Measurements from ENCODE around the gene ST8SIA5.

Gene ST8SIA5

DNA sequence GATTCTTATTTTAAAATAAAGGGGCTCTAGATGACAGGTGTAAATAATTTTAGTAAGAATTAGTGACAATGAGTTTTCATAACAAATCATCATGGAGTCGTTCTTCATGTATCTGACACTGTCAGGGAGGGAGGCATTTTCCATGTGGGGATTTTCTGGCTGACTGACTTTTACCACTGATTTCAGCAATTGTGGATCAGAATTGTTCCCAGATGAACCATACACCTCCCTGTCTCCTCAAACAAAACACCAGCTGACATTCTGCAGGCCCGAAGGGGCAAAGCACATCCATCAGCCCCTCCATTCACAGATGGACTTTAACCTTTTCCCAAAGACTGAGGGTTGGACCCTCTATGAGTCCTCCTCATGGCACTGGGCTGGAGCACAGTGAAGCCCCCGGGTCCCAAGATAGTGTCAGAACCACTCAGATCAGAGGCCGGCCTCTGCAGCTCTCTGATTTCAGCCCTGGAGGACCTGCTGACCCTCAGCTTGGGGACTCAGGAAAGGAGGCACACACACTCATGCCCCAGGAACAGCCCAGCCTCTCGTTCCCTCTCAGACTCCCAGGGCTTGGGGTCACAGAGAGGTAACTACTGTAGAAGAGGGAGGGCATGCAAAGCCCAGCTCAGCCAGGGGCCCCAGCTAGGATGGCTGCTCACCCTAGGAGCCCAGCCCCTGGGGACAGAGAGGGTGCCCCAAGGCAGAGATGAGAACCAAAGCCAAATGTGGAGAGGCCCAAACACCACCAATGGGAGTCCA is 56.6 kb downstream of the ST8SIA5 start:
- H3K4me1 ChIP-seq (ENCODE audit: control insufficient read depth, low read length) = no peaks in the 10 kb centered on the region
- no peaks in the 10 kb centered on the region for H3K9me3 ChIP-seq (ENCODE audit: control insufficient read depth, insufficient read depth, low read length)
- no peaks in the 10 kb centered on the region for H3K79me2 ChIP-seq (ENCODE audit: control insufficient read depth, low read length)
- TF ChIP-seq, protein P1, sequence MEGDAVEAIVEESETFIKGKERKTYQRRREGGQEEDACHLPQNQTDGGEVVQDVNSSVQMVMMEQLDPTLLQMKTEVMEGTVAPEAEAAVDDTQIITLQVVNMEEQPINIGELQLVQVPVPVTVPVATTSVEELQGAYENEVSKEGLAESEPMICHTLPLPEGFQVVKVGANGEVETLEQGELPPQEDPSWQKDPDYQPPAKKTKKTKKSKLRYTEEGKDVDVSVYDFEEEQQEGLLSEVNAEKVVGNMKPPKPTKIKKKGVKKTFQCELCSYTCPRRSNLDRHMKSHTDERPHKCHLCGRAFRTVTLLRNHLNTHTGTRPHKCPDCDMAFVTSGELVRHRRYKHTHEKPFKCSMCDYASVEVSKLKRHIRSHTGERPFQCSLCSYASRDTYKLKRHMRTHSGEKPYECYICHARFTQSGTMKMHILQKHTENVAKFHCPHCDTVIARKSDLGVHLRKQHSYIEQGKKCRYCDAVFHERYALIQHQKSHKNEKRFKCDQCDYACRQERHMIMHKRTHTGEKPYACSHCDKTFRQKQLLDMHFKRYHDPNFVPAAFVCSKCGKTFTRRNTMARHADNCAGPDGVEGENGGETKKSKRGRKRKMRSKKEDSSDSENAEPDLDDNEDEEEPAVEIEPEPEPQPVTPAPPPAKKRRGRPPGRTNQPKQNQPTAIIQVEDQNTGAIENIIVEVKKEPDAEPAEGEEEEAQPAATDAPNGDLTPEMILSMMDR (IDR thresholded peaks at IDR 0.05; ENCODE audit: low read depth, low read length, poor library complexity, severe bottlenecking) = no peak
- no peak for TF ChIP-seq EZH2phosphoT487 (IDR thresholded peaks at IDR 0.05; ENCODE audit: borderline replicate concordance, low read length)
- H3K9me2 ChIP-seq (replicated peaks; ENCODE audit: control insufficient read depth, low read length) = no peaks in the 10 kb centered on the region
- no peaks in the 10 kb centered on the region for H3K36me3 ChIP-seq (ENCODE audit: control insufficient read depth, low read length)
- H3F3A ChIP-seq (ENCODE audit: control insufficient read depth, insufficient read depth) = no peaks in the 10 kb centered on the region
- H4K20me1 ChIP-seq (ENCODE audit: control insufficient read depth, insufficient read depth, low read depth, low read length) = no peaks in the 10 kb centered on the region
- H3K4me2 ChIP-seq (ENCODE audit: low read length) = no peak overlapping the region
- H3K27me3 ChIP-seq (ENCODE audit: control insufficient read depth, low read length) = peaks cover 3% of the 10 kb centered on the region; the same call in 1 of the 2 replicates
- H3K27ac ChIP-seq (ENCODE audit: low read depth, low read length) = no peak overlapping the region
- no peak overlapping the region for H3K4me3 ChIP-seq (ENCODE audit: low read length)

GRCh38 chr18:46696702-46697101 is 60.2 kb downstream of the ST8SIA5 start:
- no peaks in the 10 kb centered on the region for H3F3A ChIP-seq (ENCODE audit: control insufficient read depth, insufficient read depth)
- no peaks in the 10 kb centered on the region for H3K4me1 ChIP-seq (ENCODE audit: control insufficient read depth, low read length)
- H3K9me2 ChIP-seq (replicated peaks; ENCODE audit: control insufficient read depth, low read length) = no peaks in the 10 kb centered on the region
- H3K27ac ChIP-seq (ENCODE audit: low read depth, low read length) = no peak overlapping the region
- H3K27me3 ChIP-seq (ENCODE audit: control insufficient read depth, low read length) = peaks cover 3% of the 10 kb centered on the region; the same call in 1 of the 2 replicates
- no peaks in the 10 kb centered on the region for H3K9me3 ChIP-seq (ENCODE audit: control insufficient read depth, insufficient read depth, low read length)
- no peak overlapping the region for H3K4me2 ChIP-seq (ENCODE audit: low read length)
- TF ChIP-seq EZH2phosphoT487 (IDR thresholded peaks at IDR 0.05; ENCODE audit: borderline replicate concordance, low read length) = no peak
- TF ChIP-seq, protein P1 (IDR thresholded peaks at IDR 0.05; ENCODE audit: low read depth, low read length, poor library complexity, severe bottlenecking) = no peak
- H3K79me2 ChIP-seq (ENCODE audit: control insufficient read depth, low read length) = no peaks in the 10 kb centered on the region
- H3K36me3 ChIP-seq (ENCODE audit: control insufficient read depth, low read length) = no peaks in the 10 kb centered on the region
- no peak overlapping the region for H3K4me3 ChIP-seq (ENCODE audit: low read length)
- no peaks in the 10 kb centered on the region for H4K20me1 ChIP-seq (ENCODE audit: control insufficient read depth, insufficient read depth, low read depth, low read length)

DNA sequence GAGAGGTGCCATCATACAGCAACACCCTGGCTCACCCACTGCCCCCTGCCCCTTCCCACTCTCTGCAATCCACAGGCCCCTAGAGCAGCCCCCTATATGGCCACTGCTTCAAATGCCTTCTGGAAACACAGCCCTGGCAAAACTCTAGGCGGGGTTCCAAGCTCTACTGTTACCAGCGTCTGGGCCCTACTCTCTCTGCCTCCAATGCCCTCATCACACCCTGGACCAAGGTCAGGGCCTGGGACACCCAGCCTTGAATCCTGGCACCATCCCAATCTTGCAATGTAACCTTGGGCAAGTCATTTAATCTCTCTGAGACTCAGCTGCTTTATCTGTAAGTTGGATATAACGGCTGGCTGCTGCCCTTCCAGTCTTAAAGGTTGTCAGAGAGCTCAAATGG is 60.6 kb downstream of the ST8SIA5 start:
- Histone ChIP-seq H3K9me3 (ENCODE audit: control insufficient read depth, insufficient read depth, low read length) (no peaks in the 10 kb centered on the region), H3K27ac (ENCODE audit: low read depth, low read length) (no peak overlapping the region), H3K36me3 (ENCODE audit: control insufficient read depth, low read length) (no peaks in the 10 kb centered on the region), H3K4me2 (ENCODE audit: low read length) (no peak overlapping the region), H4K20me1 (ENCODE audit: control insufficient read depth, insufficient read depth, low read depth, low read length) (no peaks in the 10 kb centered on the region), H3K79me2 (ENCODE audit: control insufficient read depth, low read length) (no peaks in the 10 kb centered on the region), H3F3A (ENCODE audit: control insufficient read depth, insufficient read depth) (no peaks in the 10 kb centered on the region), H3K27me3 (ENCODE audit: control insufficient read depth, low read length) (peaks cover 3% of the 10 kb centered on the region; the same call in 1 of the 2 replicates), H3K4me3 (ENCODE audit: low read length) (no peak overlapping the region), H3K9me2 (replicated peaks; ENCODE audit: control insufficient read depth, low read length) (no peaks in the 10 kb centered on the region), H3K4me1 (ENCODE audit: control insufficient read depth, low read length) (no peaks in the 10 kb centered on the region)
- no peak for TF ChIP-seq EZH2phosphoT487 (IDR thresholded peaks at IDR 0.05; ENCODE audit: borderline replicate concordance, low read length)
- TF ChIP-seq, protein P1 (IDR thresholded peaks at IDR 0.05; ENCODE audit: low read depth, low read length, poor library complexity, severe bottlenecking) = no peak
